MCF 10A (cell line): Measurements from ENCODE around the gene FGF7. TPM values are rescaled to one million over a fixed set of nuclear protein-coding genes. Genes with fewer than 3 reads are reported as not detected.

Source experiments
- BruUV-seq: library from RNA; stranded (reverse); fragments of 400-500 nt; replicated peaks from 2 replicates; lab custom pipeline; 2021; lab: Mats Ljungman, UMichigan
- CTCF ChIA-PET: fragments of 300-600 bp; sonication (Branson Sonifier 250); formaldehyde crosslinking; extraction: SDS; loops from one replicate; lab custom pipeline; 2021; ENCODE audit warnings: antibody characterized with exemption, inconsistent platforms; lab: Yijun Ruan, JAX
- POLR2A ChIA-PET: fragments of 300-600, 350-650 bp; sonication (Branson Sonifier 250); formaldehyde crosslinking; extraction: SDS; loops from one replicate; lab custom pipeline; 2020; ENCODE audit warnings: antibody characterized with exemption, inconsistent platforms; lab: Yijun Ruan, JAX
- DNase-seq: peaks from one replicate; pipeline ENCODE4 v3.0.0-alpha.2; 2018; ENCODE audit not compliant: unreplicated experiment
- H3K27ac Mint-ChIP-seq: one replicate; pipeline ENCODE4 v1.8.0; 2022; ENCODE audit warnings: mild to moderate bottlenecking, low read depth, mixed read lengths; ENCODE audit not compliant: unreplicated experiment
- H3K27me3 Mint-ChIP-seq: one replicate; pipeline ENCODE4 v1.8.0; 2022; ENCODE audit warnings: mixed read lengths; ENCODE audit not compliant: insufficient read depth, unreplicated experiment
- H3K36me3 Mint-ChIP-seq: one replicate; pipeline ENCODE4 v1.8.0; 2022; ENCODE audit warnings: mild to moderate bottlenecking, moderate library complexity, mixed read lengths; ENCODE audit not compliant: insufficient read depth, unreplicated experiment
- H3K4me1 Mint-ChIP-seq: one replicate; pipeline ENCODE4 v1.8.0; 2022; ENCODE audit warnings: mixed read lengths; ENCODE audit not compliant: insufficient read depth, unreplicated experiment
- H3K4me3 Mint-ChIP-seq: one replicate; pipeline ENCODE4 v1.8.0; 2022; ENCODE audit warnings: mild to moderate bottlenecking, moderate library complexity, mixed read lengths; ENCODE audit not compliant: unreplicated experiment
- H3K9me3 Mint-ChIP-seq: one replicate; pipeline ENCODE4 v1.8.0; 2022; ENCODE audit warnings: mixed read lengths; ENCODE audit not compliant: unreplicated experiment
- CTCF ChIP-seq: fragments of 200-600 bp; IDR thresholded peaks from one replicate; pipeline ENCODE4 v1.8.0; 2022; ENCODE audit warnings: antibody characterized with exemption, mild to moderate bottlenecking; ENCODE audit not compliant: unreplicated experiment
- intact Hi-C: fragments of 100-400 bp; cut with micrococcal nuclease; formaldehyde crosslinking; loops from 2 replicates; pipeline ENCODE4 v1.14.1; 2022
- total RNA-seq: library from RNA; stranded (reverse); gene quantifications from 2 replicates; pipeline ENCODE4 v1.2.3, GENCODE V29; 2022

Gene FGF7
- total RNA-seq, 1 experiment from 2014 or later: 0.21 TPM

DNA sequence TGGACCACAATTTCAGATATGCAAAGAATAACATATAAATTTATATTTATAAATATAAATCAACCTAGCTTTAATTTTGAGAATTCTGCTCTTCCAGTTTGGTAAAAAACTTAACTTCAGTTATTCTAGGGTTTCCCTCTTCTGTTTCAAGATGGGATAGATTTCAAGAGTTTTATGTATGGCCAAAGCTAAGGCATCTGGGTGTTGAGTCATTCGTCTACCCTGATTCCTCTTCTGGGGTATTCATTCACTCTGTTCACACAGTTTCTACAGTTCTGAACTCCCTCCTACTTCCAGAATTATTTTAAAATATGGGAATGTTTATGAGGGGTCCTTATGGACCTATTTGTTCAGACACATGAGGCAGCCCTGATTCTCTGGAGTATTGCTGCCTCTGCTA is 4.2 kb upstream of the FGF7 start:
- CTCF ChIA-PET: interaction anchor here (1.0 kb wide), 1 partner anchor 176 kb away, joined by 5 read pairs; no protein-coding TSS in a partner anchor
- no TSS peak for BruUV-seq
- Mint-ChIP-seq H3K27ac (no peak overlapping the region), H3K27me3 (no peaks in the 10 kb centered on the region), H3K9me3 (no peaks in the 10 kb centered on the region), H3K4me3 (no peak overlapping the region), H3K36me3 (no peaks in the 10 kb centered on the region), H3K4me1 (peaks cover 19% of the 10 kb centered on the region)
- TF ChIP-seq CTCF: no peak
- DNase-seq: no peak
- intact Hi-C loops: no loop called here
- POLR2A ChIA-PET: interaction anchor here (0.9 kb wide), 1 partner anchor 202 kb away, joined by 4 read pairs; no protein-coding TSS in a partner anchor

DNA sequence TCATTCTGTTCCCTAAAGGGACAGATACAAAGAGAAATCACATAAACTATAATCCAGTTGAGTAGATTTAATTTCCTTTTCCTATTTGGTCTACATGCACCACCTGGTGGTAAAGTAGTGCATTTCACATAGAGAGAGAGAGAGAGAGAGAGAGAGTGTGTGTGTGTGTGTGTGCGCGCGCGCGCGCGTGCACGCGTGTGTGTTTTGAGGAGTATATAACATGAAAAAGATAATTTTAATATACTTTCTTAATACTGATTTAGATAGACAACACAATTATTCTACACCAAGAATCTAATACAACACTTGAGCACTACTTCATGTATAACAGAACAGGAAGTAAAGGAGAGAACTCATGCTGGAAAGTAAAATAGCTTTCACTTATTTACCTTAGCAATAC is 1.1 kb upstream of the FGF7 start:
- POLR2A ChIA-PET: interaction anchor here (0.5 to 2.3 kb wide), 7 partner anchors 17 to 754 kb away, joined by 3 to 7 read pairs (median 3); partner anchors contain the start of genes COPS2 and GALK2
- Mint-ChIP-seq H3K4me3 (peak overlapping the region; percentile 58), H3K4me1 (peaks cover 7% of the 10 kb centered on the region), H3K27ac (no peak overlapping the region), H3K27me3 (no peaks in the 10 kb centered on the region), H3K9me3 (no peaks in the 10 kb centered on the region), H3K36me3 (no peaks in the 10 kb centered on the region)
- peak; percentile 70 for DNase-seq
- CTCF ChIA-PET: interaction anchor here (0.5 to 4.0 kb wide), 56 partner anchors 9 to 1149 kb away, joined by 3 to 42 read pairs (median 3); partner anchors contain the start of genes GALK2 and SECISBP2L
- no TSS peak for BruUV-seq
- TF ChIP-seq CTCF: peak; percentile 72
- intact Hi-C loops: loop anchor here (1.0 to 10.0 kb wide), 9 partner anchors 51 to 893 kb away; partner anchors contain the start of genes COPS2, DTWD1 and FAM227B

GRCh38 chr15:49423901-49424550 is 984 bp downstream of the FGF7 start:
- H3K36me3 Mint-ChIP-seq: no peaks in the 10 kb centered on the region
- no peak overlapping the region for H3K4me3 Mint-ChIP-seq
- H3K9me3 Mint-ChIP-seq: no peaks in the 10 kb centered on the region
- BruUV-seq: no TSS peak
- peaks cover 7% of the 10 kb centered on the region for H3K4me1 Mint-ChIP-seq
- intact Hi-C loops: loop anchor here (2.0 to 10.0 kb wide), 7 partner anchors 198 to 891 kb away; partner anchors contain the start of genes COPS2, DTWD1 and FAM227B
- no peak for DNase-seq
- no peaks in the 10 kb centered on the region for H3K27me3 Mint-ChIP-seq
- TF ChIP-seq CTCF: no peak
- no peak overlapping the region for H3K27ac Mint-ChIP-seq
- ChIA-PET CTCF (interaction anchor here (0.7 kb wide), 1 partner anchor 563 kb away, joined by 3 read pairs; no protein-coding TSS in a partner anchor), POLR2A (no interaction called here)

- no peak for DNase-seq
- intact Hi-C loops: loop anchor here (2.0 to 10.0 kb wide), 7 partner anchors 197 to 890 kb away; partner anchors contain the start of genes COPS2, DTWD1 and FAM227B
- POLR2A ChIA-PET: interaction anchor here (0.8 kb wide), 1 partner anchor 87 kb away, joined by 3 read pairs; no protein-coding TSS in a partner anchor
- H3K4me1 Mint-ChIP-seq: peaks cover 7% of the 10 kb centered on the region
- H3K27ac Mint-ChIP-seq: no peak overlapping the region
- no peak for TF ChIP-seq CTCF
- CTCF ChIA-PET: interaction anchor here (0.7 kb wide), 2 partner anchors 12 to 564 kb away, joined by 3 read pairs; no protein-coding TSS in a partner anchor
- no peak overlapping the region for H3K4me3 Mint-ChIP-seq
- H3K27me3 Mint-ChIP-seq: no peaks in the 10 kb centered on the region
- no peaks in the 10 kb centered on the region for H3K9me3 Mint-ChIP-seq
- no TSS peak for BruUV-seq
- no peaks in the 10 kb centered on the region for H3K36me3 Mint-ChIP-seq
These were observed 1.9 kb downstream of the FGF7 start for GRCh38 chr15:49424954-49425353.
